H1 (cell line): Measurements from ENCODE around the gene ZNF619. TPM values are rescaled to one million over a fixed set of nuclear protein-coding genes. Genes with fewer than 3 reads are reported as not detected.

Source experiments
- ASH2L ChIP-seq: fragments of 200-600, 300-600 bp; sonication (generic); IDR thresholded peaks from one replicate; pipeline ENCODE4 v1.7.1; 2017; ENCODE audit warnings: low read length
- CHD1 ChIP-seq: IDR thresholded peaks from 2 replicates; pipeline ENCODE4 v1.6.1; 2012; ENCODE audit warnings: low read depth, low read length, improper control_type of control experiment
- JUN ChIP-seq: IDR thresholded peaks from 2 replicates; pipeline ENCODE4 v1.6.1; 2011; ENCODE audit warnings: low read depth, mild to moderate bottlenecking, improper control_type of control experiment, low read length
- KDM4A ChIP-seq: IDR thresholded peaks from one replicate; pipeline ENCODE4 v1.7.1; 2012; ENCODE audit warnings: low read depth, mild to moderate bottlenecking, moderate library complexity, low read length, inconsistent platforms; ENCODE audit not compliant: severe bottlenecking
- PHF8 ChIP-seq: fragments of 200-600 bp; sonication (generic); conservative IDR thresholded peaks from 2 replicates; pipeline ENCODE4 v1.7.1; 2012; ENCODE audit warnings: low read depth, mild to moderate bottlenecking, inconsistent platforms, low read length, moderate library complexity
- SIN3A ChIP-seq, 2 experiments: IDR thresholded peaks in 1 of 2; conservative IDR thresholded peaks in 1 of 2; 2 replicates each; pipeline ENCODE4 v1.6.1; 2011 to 2012; ENCODE audit warnings: low read length in 2 of 2, improper control_type of control experiment in 1 of 2, low read depth in 1 of 2, mild to moderate bottlenecking in 1 of 2
- SIRT6 ChIP-seq: IDR thresholded peaks from one replicate; pipeline ENCODE4 v1.7.1; 2012; ENCODE audit warnings: low read length, inconsistent platforms
- TBP ChIP-seq: IDR thresholded peaks from 2 replicates; pipeline ENCODE4 v1.6.1; 2011; ENCODE audit warnings: low read depth, low read length, improper control_type of control experiment
- polyA plus RNA-seq, 7 experiments: library from polyadenylated mRNA; depleted of rRNA in 3 of 7; stranded (reverse) in 5 of 7; unstranded in 2 of 7; fragments of >200 nt in 5 of 7; fragments of 200-250 nt in 2 of 7; gene quantifications; 1 replicate in 5 of 7; 2 replicates in 1 of 7; 4 replicates in 1 of 7; pipeline versions ENCODE4 v1.2.1 to v1.2.3, GENCODE V29; 2011 to 2013; ENCODE audit warnings: missing spikeins in 2 of 7, mixed read lengths in 2 of 7
- total RNA-seq: library from RNA; stranded (reverse); fragmentation: NEBNext Ultra II Directional; extraction: Animal tissue kit (Norgen Biotek cat#: 25700); gene quantifications from 2 replicates; pipeline ENCODE4 v1.2.1, GENCODE V29; 2021
- TF ChIP-seq, protein P1 (sequence below): IDR thresholded peaks from 2 replicates; pipeline ENCODE4 v1.6.1; 2011; ENCODE audit warnings: low read length, improper control_type of control experiment
- TF ChIP-seq, protein P2 (sequence below): IDR thresholded peaks from 2 replicates; pipeline ENCODE4 v1.6.1; 2012; ENCODE audit warnings: inconsistent platforms

The ZNF619 gene
- total and polyA plus RNA-seq, 2 of the 8 experiments (the other 6 are each of a cell fraction or from before 2014, with no cell fraction given), result 2.3 to 8.2 TPM

- TF ChIP-seq TBP (peak; percentile 52), JUN (no peak), KDM4A (peak; percentile 65), PHF8 (peak; percentile 69), CHD1 (no peak), SIRT6 (no peak), ASH2L (peak; percentile 77), SIN3A (conservative IDR thresholded peaks at IDR 0.05 in 1 of 2, IDR thresholded peaks at IDR 0.05 in 1 of 2; ENCODE audit: low read depth in 1 of 2, low read length in 2 of 2) (peak in 1 of 2 experiments; percentile 12; a peak in 1 of 4 replicates)
- TF ChIP-seq, protein P1, sequence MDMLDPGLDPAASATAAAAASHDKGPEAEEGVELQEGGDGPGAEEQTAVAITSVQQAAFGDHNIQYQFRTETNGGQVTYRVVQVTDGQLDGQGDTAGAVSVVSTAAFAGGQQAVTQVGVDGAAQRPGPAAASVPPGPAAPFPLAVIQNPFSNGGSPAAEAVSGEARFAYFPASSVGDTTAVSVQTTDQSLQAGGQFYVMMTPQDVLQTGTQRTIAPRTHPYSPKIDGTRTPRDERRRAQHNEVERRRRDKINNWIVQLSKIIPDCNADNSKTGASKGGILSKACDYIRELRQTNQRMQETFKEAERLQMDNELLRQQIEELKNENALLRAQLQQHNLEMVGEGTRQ, result no peak
- TF ChIP-seq, protein P2, sequence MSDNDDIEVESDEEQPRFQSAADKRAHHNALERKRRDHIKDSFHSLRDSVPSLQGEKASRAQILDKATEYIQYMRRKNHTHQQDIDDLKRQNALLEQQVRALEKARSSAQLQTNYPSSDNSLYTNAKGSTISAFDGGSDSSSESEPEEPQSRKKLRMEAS, result peak; percentile 49
Observed at GRCh38 chr3:40505599-40506462, 28.9 kb downstream of the ZNF619 start, which contains the start of gene ZNF620 (continued).
